Heart left ventricle (tissue), 16 donors: ENCODE results near the gene AHRR. TPM values are rescaled to one million over a fixed set of nuclear protein-coding genes. Genes with fewer than 3 reads are reported as not detected.
"Not testable (repeated sequence)": the region's sequence is repeated elsewhere in the genome, so short reads cannot be mapped to it uniquely, and the experiment has no call there.

ENCODE experiments used
- ATAC-seq, 4 donors: fragments of 200-7000 bp; cut with Tn5 transposase; one replicate each; pipeline ENCODE4 v1.9.1; 2020 to 2022; ENCODE audit warnings: moderate library complexity in 4 of 4, mild to moderate bottlenecking in 3 of 4, moderate number of reproducible peaks in 1 of 4
- DNase-seq, 5 donors: peaks; one replicate each; pipeline ENCODE4 v3.0.0-alpha.2; 2020
- H3K27ac ChIP-seq, 12 donors: fragments of 200-600 bp; sonication (generic) in 4 of 12; one replicate each; pipeline versions ENCODE4 v1.5.0 to v1.8.0; 2016 to 2022; ENCODE audit warnings: mild to moderate bottlenecking in 2 of 12
- H3K27me3 ChIP-seq, 9 donors: fragments of 200-600 bp; sonication (generic) in 2 of 9; one replicate each; pipeline versions ENCODE4 v1.5.1 to v1.8.0; 2016 to 2022; ENCODE audit warnings: mild to moderate bottlenecking in 3 of 9
- H3K36me3 ChIP-seq, 9 donors: fragments of 200-600 bp; sonication (generic) in 2 of 9; one replicate each; pipeline versions ENCODE4 v1.5.0 to v1.8.0; 2018 to 2022; ENCODE audit warnings: mild to moderate bottlenecking in 2 of 9
- H3K4me1 ChIP-seq, 12 donors: fragments of 200-600 bp; sonication (generic) in 4 of 12; one replicate each; pipeline versions ENCODE4 v1.5.0 to v1.8.0; 2016 to 2022; ENCODE audit warnings: mild to moderate bottlenecking in 3 of 12
- H3K4me3 ChIP-seq, 12 donors: fragments of 200-600 bp; sonication (generic) in 4 of 12; one replicate each; pipeline versions ENCODE4 v1.5.0 to v1.8.0; 2017 to 2022; ENCODE audit warnings: mild to moderate bottlenecking in 9 of 12, moderate library complexity in 4 of 12
- H3K9me3 ChIP-seq, 12 donors: fragments of 200-600 bp; sonication (generic) in 4 of 12; one replicate each; pipeline versions ENCODE4 v1.5.0 to v1.8.0; 2016 to 2022; ENCODE audit warnings: mild to moderate bottlenecking in 1 of 12
- POLR2A ChIP-seq, 2 donors: fragments of 450-650 bp; IDR thresholded peaks; one replicate each; pipeline ENCODE4 v1.6.1; 2017; ENCODE audit warnings: antibody characterized with exemption in 2 of 2, mild to moderate bottlenecking in 2 of 2, moderate library complexity in 2 of 2
- WGBS, 4 donors: extraction: QIAGEN DNeasy Blood & Tissue Kit in 2 of 4; methylation state at CpG; one replicate each; pipeline versions ENCODE4 v1.1.5 to v1.1.7; 2013 to 2018; 5-methylcytosine and 5-hydroxymethylcytosine counted together
- intact Hi-C, 10 donors: fragments of 100-400 bp; cut with DNase I; formaldehyde crosslinking; loops; one replicate each; pipeline versions ENCODE4 v1.11.1 to v1.14.2; 2022
- polyA plus RNA-seq, 2 donors: library from polyadenylated mRNA; stranded (reverse); fragments of 200-250 nt; gene quantifications; one replicate each; pipeline ENCODE4 v1.2.3, GENCODE V29; 2013
- total RNA-seq, 9 donors: library from RNA; depleted of rRNA in 2 of 9; stranded (reverse); fragments of >200 nt in 2 of 9; fragmentation: NEBNext Ultra II Directional in 3 of 9; extraction: Animal tissue kit (Norgen Biotek cat#: 25700) in 3 of 9; gene quantifications; one replicate each; pipeline versions ENCODE4 v1.1.0 to v1.2.4, GENCODE V29; 2016 to 2023
- TF ChIP-seq, protein P1 (sequence below), 12 donors: fragments of 200-600 bp; sonication (generic) in 4 of 12; IDR thresholded peaks; one replicate each; pipeline versions ENCODE4 v1.5.0 to v1.8.0; 2018 to 2022; ENCODE audit warnings: antibody characterized with exemption in 12 of 12, mild to moderate bottlenecking in 5 of 12
- donor health status: ischemic (EF 13 %, LVEDD 7.1; RV severe dilation, severe dysfunction).
- donor health status: healthy with polysubstance abuse.
- donor health status: DM: no; HTN: yes; CAD: no.
- donor health status: DM: no; HTN: no; CAD: no.
- donor health status: ischemic (EF 25% LVEDD 6.9; RV normal size, moderate dysfunction).
- donor health status: ischemic (EF 25% LVEDD 5.7; RV mildly dilated, moderate dysfunction).
- donor health status: healthy.
- donor health status: DM: yes; HTN: yes; CAD: no.
- donor health status: ischemic (EF 35%, LVEDD 5.7; RV mildly dilated, moderate dysfunction).
- donor health status: nonischemic (EF 11% LVEDD 7.7; RV severe dilation, severe dysfunction).
- donor health status: DM: yes; HTN: yes; CAD: no.
- donor health status: PGD.
- donor health status: ischemic (EF 29% LVEDD 5.4; RV normal size, mild dysfunction).
- donor health status: nonischemic (EF 23%, LVEDD 6.1; RV moderate dilation, normal function).

Gene AHRR
- total and polyA plus RNA-seq, 11 donors: 0.11 to 0.69 (median 0.26) TPM; not detected in 2

DNA sequence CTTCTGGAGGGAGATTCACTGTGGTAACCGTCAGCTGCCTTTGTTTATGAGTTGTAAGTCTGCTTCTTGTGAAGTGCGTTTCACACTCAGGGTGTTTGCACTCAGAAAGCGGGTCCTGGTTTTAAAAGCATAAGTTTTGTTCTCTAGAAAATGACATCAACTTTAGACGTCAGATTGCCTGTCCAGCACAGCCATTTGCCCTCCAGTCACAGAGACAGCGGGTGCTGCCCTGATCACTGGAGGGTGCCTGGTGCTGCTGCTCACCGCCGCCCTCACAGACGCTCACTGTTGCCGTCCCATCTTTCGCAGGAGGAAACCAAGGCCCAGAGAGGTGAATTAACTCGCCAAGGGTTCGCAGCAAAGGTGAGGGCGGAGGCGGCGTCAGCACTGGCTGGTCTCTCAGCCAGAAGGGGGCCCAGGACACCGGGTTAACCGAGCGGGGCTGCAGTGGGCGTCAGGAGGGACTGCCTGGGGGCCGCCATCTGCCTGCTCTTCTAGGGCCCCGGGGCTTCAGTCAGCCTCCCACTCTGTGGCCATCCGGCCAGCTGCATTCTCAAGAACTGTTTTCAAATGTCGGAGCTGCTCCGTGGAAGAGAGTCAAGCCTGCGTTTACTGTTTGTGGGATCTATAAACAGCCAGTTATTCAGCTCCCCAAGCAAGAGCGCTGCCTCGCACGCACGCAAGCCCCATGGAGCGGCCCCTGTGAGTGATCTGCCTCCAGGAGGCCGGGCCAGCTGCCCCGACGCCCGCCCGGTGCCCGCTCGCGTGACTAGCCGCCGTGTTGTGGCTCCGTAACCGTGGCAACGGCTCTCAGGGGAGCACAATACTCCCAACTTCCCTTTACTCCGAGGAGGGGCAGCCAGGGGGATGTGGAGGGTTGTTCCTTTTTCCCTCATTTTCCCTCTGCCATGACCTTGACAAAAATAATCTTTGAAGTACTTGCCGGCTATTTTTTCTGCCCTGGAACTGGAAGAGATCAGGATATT is 78.1 kb downstream of the AHRR start:
- Histone ChIP-seq H3K4me1 (peaks cover 0 to 16% (median 11%) of the 10 kb centered on the region in 12 donors), H3K27me3 (peaks cover 0 to 25% (median 0%) of the 10 kb centered on the region in 9 donors), H3K36me3 (no peaks in the 10 kb centered on the region), H3K9me3 (no peaks in the 10 kb centered on the region), H3K4me3 (peak overlapping the region in 10 of 12 donors; percentile 16 to 51 (median 38)), H3K27ac (peak overlapping the region in 6 of 12 donors; percentile 3 to 59 (median 20))
- intact Hi-C loops: no loop called here
- 27 to 37% (median 33%) methylated on average over 38 to 45 of the region's 45 CpGs for WGBS, 4 donors
- ATAC-seq (peak; percentile 76 to 95 (median 83)), DNase-seq (peak; percentile 76 to 91 (median 87))
- TF ChIP-seq, protein P1, sequence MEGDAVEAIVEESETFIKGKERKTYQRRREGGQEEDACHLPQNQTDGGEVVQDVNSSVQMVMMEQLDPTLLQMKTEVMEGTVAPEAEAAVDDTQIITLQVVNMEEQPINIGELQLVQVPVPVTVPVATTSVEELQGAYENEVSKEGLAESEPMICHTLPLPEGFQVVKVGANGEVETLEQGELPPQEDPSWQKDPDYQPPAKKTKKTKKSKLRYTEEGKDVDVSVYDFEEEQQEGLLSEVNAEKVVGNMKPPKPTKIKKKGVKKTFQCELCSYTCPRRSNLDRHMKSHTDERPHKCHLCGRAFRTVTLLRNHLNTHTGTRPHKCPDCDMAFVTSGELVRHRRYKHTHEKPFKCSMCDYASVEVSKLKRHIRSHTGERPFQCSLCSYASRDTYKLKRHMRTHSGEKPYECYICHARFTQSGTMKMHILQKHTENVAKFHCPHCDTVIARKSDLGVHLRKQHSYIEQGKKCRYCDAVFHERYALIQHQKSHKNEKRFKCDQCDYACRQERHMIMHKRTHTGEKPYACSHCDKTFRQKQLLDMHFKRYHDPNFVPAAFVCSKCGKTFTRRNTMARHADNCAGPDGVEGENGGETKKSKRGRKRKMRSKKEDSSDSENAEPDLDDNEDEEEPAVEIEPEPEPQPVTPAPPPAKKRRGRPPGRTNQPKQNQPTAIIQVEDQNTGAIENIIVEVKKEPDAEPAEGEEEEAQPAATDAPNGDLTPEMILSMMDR (IDR thresholded peaks at IDR 0.05): no peak

DNA sequence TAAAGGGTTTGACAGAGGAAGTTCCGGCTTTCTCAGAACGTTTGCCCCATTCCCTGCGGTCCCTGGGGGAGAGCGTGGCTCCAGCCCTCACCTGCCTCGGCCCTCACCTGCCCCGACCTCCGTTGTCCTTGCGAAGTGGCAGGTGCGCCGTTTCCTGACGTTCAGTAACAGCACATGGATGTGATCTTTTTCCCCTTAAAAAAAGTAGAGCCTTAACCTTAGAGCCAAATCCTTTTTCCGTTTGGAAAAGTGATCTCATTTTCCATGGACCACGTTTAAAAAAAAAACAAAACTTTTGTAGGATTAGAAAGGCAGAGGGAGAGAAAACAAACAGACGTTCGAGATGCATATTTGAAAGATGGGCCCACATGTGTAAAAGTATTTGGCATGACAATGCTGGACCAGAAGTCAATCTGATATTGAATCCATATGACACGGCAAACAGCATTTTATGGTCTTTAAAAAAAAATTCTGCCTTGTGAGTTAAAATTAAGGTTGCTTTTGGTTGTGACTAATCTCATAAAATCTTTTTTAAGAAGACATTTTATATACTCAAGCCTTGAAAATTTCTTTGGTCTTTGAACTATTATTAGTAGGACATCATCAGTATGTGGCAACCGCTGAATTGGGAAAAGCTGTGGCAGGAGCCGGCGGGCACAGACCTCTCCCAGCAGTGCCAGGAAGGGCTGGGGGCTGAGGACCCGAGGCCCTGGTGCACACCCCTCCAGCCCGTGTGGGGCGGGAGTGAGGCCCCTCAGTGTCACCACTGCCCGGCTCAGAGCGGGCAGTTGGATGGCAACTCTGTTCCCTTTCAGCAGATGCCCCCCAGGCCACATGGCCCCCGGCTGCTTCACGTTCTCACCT is 79.0 kb downstream of the AHRR start:
- DNase-seq: peak in 1 of 5 donors; percentile 60
- H3K27me3 ChIP-seq: peaks cover 0 to 25% (median 0%) of the 10 kb centered on the region in 9 donors
- intact Hi-C loops: no loop called here
- TF ChIP-seq, protein P1 (IDR thresholded peaks at IDR 0.05): no peak
- TF ChIP-seq POLR2A (IDR thresholded peaks at IDR 0.05): no peak
- WGBS, 4 donors: 49 to 60% (median 55%) methylated on average over 24 to 26 of the region's 26 CpGs
- peaks cover 0 to 16% (median 11%) of the 10 kb centered on the region in 12 donors for H3K4me1 ChIP-seq
- H3K9me3 ChIP-seq: no peaks in the 10 kb centered on the region
- peak overlapping the region in 10 of 12 donors; percentile 16 to 51 (median 38) for H3K4me3 ChIP-seq
- peak overlapping the region in 6 of 12 donors; percentile 3 to 59 (median 20) for H3K27ac ChIP-seq
- ATAC-seq: peak in 1 of 4 donors; percentile 11
- no peaks in the 10 kb centered on the region for H3K36me3 ChIP-seq

DNA sequence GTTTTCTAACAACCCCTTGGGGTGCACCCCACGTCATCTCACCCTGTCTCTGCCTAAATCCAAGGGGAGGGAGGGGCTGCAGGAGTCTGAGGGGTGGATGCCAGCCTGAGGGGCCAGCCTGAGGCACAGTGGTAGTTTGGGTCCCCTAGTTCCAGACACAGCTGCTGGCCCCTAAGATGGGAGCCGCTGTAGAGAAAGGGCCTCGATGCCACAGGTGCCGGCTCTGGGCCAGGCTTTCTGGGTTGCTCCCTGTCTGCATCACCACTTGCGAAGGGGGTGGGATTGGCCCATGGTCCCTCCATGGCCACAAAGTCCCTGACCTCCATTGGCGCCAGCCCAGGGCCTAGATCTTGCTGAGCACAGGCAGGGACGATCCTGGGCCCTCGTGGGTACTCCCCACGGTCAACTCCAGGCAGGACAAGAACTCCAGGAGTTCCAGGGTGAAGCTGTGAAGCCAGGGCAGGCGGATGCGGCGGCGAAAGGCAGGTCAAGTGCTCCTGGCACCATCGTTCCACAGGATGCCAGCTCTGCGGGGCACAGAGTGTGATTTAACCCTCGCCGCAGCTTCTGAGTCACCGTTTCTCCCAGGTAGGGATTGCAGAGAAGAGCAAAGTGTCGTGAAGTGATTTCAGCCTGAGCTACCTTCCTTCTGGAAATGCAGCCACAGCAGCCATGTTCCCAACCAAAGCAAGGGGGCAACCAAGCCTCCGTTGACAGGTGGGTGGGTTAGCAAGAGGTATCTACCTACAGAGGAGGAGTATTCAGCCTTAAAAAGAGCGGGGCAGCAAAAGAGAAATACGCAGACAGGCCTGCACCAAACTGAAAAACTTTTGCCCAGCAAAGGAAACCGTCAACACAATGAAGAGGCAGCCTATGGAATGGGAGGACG is 79.9 kb downstream of the AHRR start:
- TF ChIP-seq POLR2A (IDR thresholded peaks at IDR 0.05): no peak
- TF ChIP-seq, protein P1 (IDR thresholded peaks at IDR 0.05): no peak
- peaks cover 0 to 16% (median 11%) of the 10 kb centered on the region in 12 donors for H3K4me1 ChIP-seq
- ATAC-seq (no peak), DNase-seq (peak in 1 of 5 donors; percentile 64)
- intact Hi-C loops: no loop called here
- H3K27ac ChIP-seq: no peak overlapping the region
- 86 to 92% (median 87%) methylated on average over 24 of the region's 24 CpGs for WGBS, 4 donors
- H3K4me3 ChIP-seq: no peak overlapping the region
- H3K9me3 ChIP-seq: no peaks in the 10 kb centered on the region
- H3K27me3 ChIP-seq: peaks cover 0 to 25% (median 0%) of the 10 kb centered on the region in 9 donors
- no peaks in the 10 kb centered on the region for H3K36me3 ChIP-seq

DNA sequence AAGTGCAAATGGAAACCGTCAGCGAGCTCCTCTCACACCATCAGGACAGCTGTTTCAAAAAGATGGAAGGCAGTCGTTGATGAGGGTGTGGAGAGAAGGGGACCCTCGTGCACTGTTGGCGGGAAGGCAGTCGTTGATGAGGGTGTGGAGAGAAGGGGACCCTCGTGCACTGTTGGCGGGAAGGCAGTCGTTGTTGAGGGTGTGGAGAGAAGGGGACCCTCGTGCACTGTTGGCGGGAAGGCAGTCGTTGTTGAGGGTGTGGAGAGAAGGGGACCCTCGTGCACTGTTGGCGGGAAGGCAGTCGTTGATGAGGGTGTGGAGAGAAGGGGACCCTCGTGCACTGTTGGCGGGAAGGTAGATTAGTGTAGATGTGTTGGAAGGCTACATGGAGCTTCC is 80.7 kb downstream of the AHRR start:
- intact Hi-C loops, H3K36me3 ChIP-seq, H3K27ac ChIP-seq, H3K9me3 ChIP-seq, H3K4me3 ChIP-seq, DNase-seq, ATAC-seq: not testable (repeated sequence)
- H3K4me1 ChIP-seq: peaks cover 0 to 16% (median 11%) of the 10 kb centered on the region in 12 donors
- 87 to 91% (median 89%) methylated on average over 17 of the region's 17 CpGs for WGBS, 4 donors
- peaks cover 0 to 25% (median 0%) of the 10 kb centered on the region in 9 donors for H3K27me3 ChIP-seq
